Loucy (cell line): Measurements from ENCODE around the gene TRPT1.

Source experiments
- CTCF ChIP-seq: fragments of 200-600 bp; sonication (generic); conservative IDR thresholded peaks from 2 replicates; pipeline ENCODE4 v1.5.1; 2014; ENCODE audit warnings: mild to moderate bottlenecking, antibody characterized with exemption, low read length
- EZH2phosphoT487 ChIP-seq: fragments of 200-600 bp; IDR thresholded peaks from 2 replicates; pipeline ENCODE4 v1.6.1; 2018; ENCODE audit warnings: antibody characterized with exemption, mild to moderate bottlenecking, moderate library complexity, borderline replicate concordance

- TF ChIP-seq CTCF (no peak), EZH2phosphoT487 (no peak)
Observed at GRCh38 chr11:64245401-64245796, 19.4 kb upstream of the TRPT1 start.
